ENCODE data around the gene RAP1GAP2.

DNA sequence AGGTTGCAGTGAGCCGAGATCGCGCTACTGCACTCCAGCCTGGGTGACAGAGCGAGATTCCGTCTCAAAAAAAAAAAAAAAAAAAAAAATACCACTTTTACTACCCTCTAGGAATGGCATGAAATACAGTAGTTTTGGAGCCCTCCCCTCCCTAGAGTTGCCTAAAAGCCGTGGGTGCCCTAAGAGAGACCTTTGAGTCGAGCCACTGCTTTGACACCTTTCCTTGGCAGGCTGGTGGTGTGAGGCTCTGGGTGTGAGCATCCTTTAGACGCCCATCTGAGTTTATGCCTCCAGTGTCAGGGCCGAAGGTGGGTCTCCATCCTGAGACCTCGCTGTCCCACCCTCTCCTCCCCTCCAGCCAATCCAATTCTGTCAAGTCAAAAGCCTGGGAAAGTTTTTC is 46.2 kb downstream of the RAP1GAP2 start:
- no peak for TF ChIP-seq POLR2A (IDR thresholded peaks at IDR 0.05)
- TF ChIP-seq, protein P1, sequence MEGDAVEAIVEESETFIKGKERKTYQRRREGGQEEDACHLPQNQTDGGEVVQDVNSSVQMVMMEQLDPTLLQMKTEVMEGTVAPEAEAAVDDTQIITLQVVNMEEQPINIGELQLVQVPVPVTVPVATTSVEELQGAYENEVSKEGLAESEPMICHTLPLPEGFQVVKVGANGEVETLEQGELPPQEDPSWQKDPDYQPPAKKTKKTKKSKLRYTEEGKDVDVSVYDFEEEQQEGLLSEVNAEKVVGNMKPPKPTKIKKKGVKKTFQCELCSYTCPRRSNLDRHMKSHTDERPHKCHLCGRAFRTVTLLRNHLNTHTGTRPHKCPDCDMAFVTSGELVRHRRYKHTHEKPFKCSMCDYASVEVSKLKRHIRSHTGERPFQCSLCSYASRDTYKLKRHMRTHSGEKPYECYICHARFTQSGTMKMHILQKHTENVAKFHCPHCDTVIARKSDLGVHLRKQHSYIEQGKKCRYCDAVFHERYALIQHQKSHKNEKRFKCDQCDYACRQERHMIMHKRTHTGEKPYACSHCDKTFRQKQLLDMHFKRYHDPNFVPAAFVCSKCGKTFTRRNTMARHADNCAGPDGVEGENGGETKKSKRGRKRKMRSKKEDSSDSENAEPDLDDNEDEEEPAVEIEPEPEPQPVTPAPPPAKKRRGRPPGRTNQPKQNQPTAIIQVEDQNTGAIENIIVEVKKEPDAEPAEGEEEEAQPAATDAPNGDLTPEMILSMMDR (IDR thresholded peaks at IDR 0.05), result no peak
- TF ChIP-seq POLR2AphosphoS5 (IDR thresholded peaks at IDR 0.05), result no peak
- TF ChIP-seq EP300 (IDR thresholded peaks at IDR 0.05), result no peak
